DMS153 treated with DMSO at 0.1 percent for 48 hours (cell line): ENCODE results near the gene KRTAP10-12.
"Not testable (repeated sequence)": the region's sequence is repeated elsewhere in the genome, so short reads cannot be mapped to it uniquely, and the experiment has no call there.

Experiments used
- DNase-seq: peaks from one replicate; lab custom pipeline; 2025; ENCODE audit not compliant: unreplicated experiment; lab: John Stamatoyannopoulos, UW

KRTAP10-12 gene, protein sequence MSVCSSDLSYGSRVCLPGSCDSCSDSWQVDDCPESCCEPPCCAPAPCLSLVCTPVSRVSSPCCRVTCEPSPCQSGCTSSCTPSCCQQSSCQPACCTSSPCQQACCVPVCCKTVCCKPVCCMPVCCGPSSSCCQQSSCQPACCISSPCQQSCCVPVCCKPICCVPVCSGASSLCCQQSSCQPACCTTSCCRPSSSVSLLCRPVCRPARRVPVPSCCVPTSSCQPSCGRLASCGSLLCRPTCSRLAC

DNA sequence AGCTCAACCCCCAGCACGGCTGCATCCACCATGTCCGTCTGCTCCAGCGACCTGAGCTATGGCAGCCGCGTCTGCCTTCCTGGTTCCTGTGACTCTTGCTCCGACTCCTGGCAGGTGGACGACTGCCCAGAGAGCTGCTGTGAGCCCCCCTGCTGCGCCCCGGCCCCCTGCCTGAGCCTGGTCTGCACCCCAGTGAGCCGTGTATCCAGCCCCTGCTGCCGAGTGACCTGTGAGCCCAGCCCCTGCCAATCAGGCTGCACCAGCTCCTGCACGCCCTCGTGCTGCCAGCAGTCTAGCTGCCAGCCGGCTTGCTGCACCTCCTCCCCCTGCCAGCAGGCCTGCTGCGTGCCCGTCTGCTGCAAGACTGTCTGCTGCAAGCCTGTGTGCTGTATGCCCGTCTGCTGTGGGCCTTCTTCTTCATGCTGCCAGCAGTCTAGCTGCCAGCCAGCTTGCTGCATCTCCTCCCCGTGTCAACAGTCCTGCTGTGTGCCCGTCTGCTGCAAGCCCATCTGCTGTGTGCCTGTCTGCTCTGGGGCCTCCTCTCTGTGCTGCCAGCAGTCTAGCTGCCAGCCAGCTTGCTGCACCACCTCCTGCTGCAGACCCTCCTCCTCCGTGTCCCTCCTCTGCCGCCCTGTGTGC is at the start of gene KRTAP10-12:
TSS of gene KRTAP10-12 (plus strand) at position 1 of the 639 bp plus-strand sequence. CDS start at position 31, 30 bp downstream.
- not testable (repeated sequence) for DNase-seq

GRCh38 chr21:44647222-44647552 is 49.8 kb upstream of the KRTAP10-12 start:
- no peak for DNase-seq

DNA sequence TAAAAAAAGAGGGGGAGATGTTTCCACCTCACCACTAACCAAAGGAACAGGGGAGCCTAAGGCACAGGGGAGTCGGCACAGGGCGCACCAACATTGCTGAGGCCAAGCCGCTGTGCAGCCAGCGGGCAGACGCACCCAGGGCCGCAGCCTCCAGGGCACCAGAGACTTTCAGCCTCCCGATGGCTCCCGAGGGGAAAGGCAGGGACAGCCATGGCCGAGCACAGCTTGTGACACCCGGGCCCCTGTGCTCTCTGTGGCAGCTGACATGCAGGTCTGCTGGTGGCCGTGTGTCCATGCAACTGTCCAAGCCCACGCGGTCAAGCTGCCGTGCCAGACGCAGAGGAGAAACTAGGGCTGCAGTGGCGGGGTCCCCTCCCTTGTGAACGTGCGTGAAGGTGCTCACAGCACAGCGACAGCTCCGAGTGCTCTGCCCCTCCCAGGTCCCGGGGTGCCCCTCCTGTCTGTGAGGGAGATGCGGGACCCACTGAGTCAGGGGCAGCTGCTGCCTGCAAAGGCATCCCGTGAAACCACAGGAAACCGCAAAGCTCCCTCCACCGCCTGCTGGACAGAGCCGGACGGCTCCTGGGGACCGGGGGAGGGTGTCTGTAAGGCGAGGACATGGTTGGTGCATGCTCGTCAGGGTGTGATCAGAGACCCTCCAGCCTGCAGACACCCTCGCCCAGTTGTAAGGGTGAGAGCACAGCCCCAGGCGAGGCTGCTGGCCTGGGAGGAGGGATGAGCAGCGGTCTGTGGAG is 48.2 kb upstream of the KRTAP10-12 start:
- no peak for DNase-seq

DNA sequence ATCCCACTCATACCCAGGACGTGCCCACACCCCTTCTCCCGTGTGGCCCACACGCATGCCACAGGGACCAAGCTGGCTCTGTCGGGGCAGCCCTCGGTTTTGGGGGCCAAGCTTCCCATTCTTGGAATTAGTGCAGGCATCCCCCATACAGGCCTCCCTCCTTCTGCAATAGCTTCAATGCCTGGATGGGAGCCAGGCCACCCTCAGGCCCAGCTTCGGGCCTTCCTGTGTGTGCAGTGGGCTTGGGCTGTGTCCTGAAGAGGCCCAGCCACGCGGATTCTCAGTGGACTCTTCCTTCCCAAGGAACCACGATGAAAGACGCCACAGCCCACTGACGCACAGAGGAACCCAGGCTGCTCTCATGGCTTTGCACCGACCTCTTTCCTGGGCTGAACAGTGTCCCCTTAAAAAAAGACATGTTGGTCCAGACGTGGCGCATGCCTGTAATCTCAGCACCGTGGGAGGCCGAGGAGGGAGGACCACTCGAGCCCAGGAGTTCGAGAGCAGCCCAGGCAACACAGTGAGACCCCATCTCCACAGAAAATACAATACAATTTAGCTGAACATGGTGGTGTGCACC is 47.4 kb upstream of the KRTAP10-12 start:
- DNase-seq: no peak

DNA sequence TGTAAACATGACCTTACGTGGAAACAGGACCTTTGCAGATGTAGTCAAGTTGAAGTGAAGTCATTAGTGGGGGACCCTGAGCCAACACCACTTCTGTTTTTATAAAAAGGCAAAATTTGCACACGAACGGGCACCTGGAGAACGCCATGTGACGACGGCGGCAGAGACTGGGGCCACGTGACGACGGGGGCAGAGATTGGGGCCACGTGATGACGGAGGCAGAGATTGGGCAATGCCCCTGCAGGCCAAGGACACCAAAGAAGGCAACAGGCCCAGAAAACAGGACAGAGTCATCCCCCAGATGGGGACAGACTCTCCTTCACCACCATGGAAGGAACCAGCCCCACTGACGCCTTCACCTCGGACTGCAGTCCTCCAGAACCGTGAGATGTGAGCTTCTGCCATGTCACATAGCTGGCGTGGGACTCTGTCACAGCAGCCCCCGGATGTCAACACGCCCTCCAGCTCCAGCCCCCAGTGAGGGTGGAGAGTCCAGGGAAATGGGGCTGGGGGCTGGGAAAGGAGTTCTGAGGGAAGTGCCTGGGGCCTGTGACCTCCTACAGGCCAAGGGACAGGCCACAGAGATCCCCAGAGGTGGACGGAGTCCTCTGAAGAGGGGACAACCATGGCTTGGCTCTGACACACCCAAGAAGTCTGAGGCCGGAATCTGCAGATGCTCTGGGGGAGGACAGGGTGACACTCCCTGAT is 46.6 kb upstream of the KRTAP10-12 start:
- no peak for DNase-seq

- no peak for DNase-seq
Observed at GRCh38 chr21:44650973-44651675, 45.8 kb upstream of the KRTAP10-12 start.

DNA sequence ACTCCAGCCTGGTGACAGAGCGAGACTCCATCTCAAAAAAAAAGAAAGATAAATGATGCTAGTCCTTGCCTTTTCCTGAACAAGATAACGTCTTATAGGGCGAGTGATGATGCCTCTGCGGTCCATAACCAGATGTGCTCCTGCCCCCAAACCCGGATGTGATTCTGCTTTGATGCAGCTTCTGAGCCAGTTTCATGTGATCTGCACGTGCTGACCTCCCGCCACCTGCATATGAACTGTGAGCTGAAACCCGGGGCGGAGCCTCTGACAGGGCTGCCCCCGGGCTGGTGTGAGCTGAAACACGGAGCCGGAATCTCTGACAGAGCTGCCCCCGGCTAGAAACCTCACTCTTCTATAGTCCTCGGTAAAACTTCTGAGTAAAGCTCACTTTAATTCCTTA is 43.8 kb upstream of the KRTAP10-12 start:
- DNase-seq: no peak

- DNase-seq: no peak
Observed at GRCh38 chr21:44653656-44654575, 43.1 kb upstream of the KRTAP10-12 start.

DNA sequence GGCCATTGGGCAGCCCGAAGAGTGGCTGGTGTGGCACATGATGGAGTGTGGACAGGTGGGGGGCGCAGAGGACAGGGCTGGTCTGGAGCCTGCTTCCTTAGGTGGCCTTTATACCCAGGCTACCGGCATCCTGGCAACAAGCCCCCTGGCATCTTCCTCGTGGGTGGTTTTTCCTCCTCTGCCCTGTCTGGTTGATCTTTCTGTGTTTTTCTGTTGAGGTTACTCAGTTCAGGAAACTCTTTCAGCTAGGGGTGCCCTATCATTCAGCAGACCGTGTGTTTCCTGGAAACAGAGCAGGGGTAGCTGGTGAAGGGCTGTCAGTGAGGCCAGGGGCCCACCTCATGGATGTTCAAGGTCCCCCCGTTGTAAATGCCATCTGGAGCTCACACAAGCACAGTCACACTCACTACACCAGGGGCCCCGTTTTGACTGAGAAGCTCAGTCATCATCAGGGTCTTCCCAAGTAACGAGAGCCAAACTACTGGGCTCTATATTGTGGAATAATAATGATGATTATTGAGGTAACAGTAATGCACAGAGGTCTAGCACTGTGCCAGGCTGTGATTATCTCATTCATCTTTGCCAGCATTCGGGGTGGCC is 42.3 kb upstream of the KRTAP10-12 start, which contains the start of gene KRTAP12-4:
TSS of gene KRTAP12-4 (minus strand) at position 84 of the 600 bp plus-strand sequence. CDS start at position 39, 45 bp downstream.
- DNase-seq: no peak

DNA sequence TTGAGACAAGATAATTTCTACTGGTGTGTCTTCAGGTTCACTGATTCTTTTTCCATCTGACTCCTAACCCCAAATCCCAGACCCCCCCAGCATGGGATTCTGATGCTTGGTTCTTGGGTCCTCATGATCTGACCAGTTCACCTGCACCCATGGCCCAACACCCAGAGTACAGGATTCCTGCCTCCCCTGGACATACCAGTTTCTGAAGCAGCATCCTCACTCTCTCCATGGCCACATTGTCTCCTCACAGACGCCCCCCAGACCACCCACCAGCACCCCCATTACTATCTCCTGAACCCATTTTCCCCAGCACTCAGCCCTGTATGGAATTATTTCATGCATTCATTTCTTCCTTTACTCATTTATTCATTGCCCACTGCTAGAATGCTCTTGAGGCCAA is 40.1 kb upstream of the KRTAP10-12 start:
- no peak for DNase-seq

DNA sequence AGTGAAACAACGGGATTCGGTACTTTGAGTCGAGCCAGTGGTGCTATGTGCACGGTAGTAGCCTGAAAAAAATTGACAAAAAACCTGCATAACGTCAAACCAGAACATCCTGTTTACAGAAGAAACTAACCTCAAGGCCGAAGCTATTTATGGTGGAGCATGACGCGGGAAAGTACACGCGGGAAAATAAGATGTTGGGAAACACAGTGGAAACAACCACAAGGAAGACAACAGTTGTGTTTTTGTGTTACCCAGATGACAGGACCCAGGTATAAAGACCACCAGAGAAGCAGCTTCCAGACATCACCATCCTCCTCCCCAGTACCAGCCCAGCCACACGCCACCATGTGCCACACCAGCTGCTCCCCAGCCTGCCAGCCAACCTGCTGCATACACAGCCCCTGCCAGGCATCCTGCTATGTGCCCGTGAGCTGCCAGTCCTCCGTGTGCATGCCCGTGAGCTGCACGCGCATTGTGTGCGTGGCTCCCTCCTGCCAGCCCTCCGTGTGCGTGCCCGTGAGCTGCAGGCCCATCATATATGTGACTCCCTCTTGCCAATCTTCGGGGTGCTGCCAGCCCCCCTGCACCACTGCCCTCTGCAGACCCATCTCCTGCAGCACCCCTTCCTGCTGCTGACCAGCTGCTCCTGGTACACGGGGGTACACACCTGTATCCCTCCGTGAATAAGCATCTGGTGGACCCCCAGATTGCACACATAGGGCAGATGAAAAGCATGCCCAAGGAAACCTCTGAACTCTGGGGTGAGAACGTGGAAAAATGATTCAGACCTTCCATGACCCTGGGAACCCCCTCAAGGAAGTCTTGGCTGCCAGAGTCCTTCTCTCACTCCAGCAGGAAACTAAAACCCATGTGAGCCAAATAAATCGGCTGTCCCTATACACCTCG is 39.1 kb upstream of the KRTAP10-12 start, which contains the start of gene KRTAP12-3:
TSS of gene KRTAP12-3 (plus strand) at position 298 of the 906 bp plus-strand sequence. CDS start at position 346, 48 bp downstream.
- DNase-seq: no peak

- DNase-seq: no peak
Observed at GRCh38 chr21:44658541-44658910, 38.4 kb upstream of the KRTAP10-12 start.

DNA sequence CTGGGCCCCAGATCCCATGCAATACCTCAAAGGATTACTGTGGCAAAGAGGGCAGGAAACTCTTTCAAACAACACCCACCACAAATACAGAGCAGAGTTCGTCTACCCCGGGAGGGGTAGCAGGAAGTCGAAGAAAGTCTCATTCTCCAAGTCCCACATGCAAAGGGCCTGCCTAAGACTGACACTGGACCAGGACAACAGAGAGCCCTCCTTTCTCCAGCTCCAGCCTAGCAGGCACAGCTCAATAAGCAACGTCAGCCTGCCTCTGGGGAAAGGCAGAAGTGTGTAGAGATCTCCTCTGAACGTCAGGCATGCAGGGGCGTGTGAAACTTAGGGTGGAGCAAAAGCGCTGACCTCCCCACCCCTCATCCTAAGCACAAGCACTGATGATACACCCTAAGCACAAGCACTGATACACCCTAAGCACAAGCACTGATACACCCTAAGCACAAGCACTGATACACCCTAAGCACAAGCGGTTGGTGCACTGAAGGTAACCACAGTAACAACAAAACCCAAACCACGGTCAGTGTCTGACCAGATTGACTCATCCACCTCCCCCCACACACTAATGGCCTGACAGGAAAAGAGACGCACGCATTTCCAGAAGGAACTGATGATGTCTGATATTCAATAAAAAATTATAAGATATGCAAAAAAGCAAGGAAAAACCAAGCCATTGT is 37.9 kb upstream of the KRTAP10-12 start:
- DNase-seq: no peak

GRCh38 chr21:44661567-44661966 is 35.4 kb upstream of the KRTAP10-12 start:
- DNase-seq: not testable (repeated sequence)

- no peak for DNase-seq
Observed at GRCh38 chr21:44664691-44665090, 32.3 kb upstream of the KRTAP10-12 start.

GRCh38 chr21:44666401-44667320 is 30.3 kb upstream of the KRTAP10-12 start, which contains the start of gene KRTAP12-2:
Gene KRTAP12-2 (minus strand): TSS chr21:44666927. CDS start chr21:44666886, 41 bp downstream.
- no peak for DNase-seq
